ENCODE results near the gene SLIT2. TPM values are rescaled to one million over a fixed set of nuclear protein-coding genes. Genes with fewer than 3 reads are reported as not detected.
A peak's percentile ranks its signal among the peaks of the same experiment; 100 is the strongest.

Gene SLIT2
- total and polyA plus RNA-seq, 8 donors: 2.1 to 57.3 (median 5.2) TPM

DNA sequence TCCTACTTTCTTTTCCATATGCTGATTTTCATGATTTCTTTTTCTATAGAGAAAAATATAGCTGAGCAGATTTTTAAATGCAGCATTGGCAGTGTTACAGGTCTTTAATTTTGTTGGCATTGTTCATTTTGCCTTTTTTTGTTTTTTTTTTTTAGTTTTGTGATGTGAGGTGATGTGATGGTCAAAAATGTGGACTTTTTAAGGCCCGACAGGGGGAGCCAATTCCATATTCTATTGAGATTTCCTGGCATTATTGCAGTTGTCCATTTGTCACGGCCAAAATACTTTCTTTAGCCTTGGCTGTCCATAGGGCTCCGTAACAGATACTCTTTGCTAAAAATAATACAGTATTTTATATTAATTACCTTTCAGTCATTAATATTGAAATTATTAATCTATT lies 47.8 kb downstream of the SLIT2 start:
- TF ChIP-seq POLR2A (IDR thresholded peaks at IDR 0.05) (no peak), POLR2AphosphoS5 (IDR thresholded peaks at IDR 0.05) (no peak), EP300 (IDR thresholded peaks at IDR 0.05) (no peak)
- TF ChIP-seq, protein P1, sequence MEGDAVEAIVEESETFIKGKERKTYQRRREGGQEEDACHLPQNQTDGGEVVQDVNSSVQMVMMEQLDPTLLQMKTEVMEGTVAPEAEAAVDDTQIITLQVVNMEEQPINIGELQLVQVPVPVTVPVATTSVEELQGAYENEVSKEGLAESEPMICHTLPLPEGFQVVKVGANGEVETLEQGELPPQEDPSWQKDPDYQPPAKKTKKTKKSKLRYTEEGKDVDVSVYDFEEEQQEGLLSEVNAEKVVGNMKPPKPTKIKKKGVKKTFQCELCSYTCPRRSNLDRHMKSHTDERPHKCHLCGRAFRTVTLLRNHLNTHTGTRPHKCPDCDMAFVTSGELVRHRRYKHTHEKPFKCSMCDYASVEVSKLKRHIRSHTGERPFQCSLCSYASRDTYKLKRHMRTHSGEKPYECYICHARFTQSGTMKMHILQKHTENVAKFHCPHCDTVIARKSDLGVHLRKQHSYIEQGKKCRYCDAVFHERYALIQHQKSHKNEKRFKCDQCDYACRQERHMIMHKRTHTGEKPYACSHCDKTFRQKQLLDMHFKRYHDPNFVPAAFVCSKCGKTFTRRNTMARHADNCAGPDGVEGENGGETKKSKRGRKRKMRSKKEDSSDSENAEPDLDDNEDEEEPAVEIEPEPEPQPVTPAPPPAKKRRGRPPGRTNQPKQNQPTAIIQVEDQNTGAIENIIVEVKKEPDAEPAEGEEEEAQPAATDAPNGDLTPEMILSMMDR (IDR thresholded peaks at IDR 0.05): no peak
- intact Hi-C loops (cut with DNase I; ENCODE audit: low total_unique reads): no loop called here
- 42 to 58% (median 50%) methylated on average over 3 of the region's 3 CpGs for WGBS, 5 donors

GRCh38 chr4:20301161-20301560 lies 49.5 kb downstream of the SLIT2 start:
- TF ChIP-seq POLR2A (IDR thresholded peaks at IDR 0.05) (no peak), EP300 (IDR thresholded peaks at IDR 0.05) (no peak)
- TF ChIP-seq, protein P1 (IDR thresholded peaks at IDR 0.05): no peak
- Histone ChIP-seq H3K9me3 (no peaks in the 10 kb centered on the region), H3K4me3 (no peak overlapping the region), H3K36me3 (no peaks in the 10 kb centered on the region), H3K4me1 (peaks cover 0 to 6% (median 0%) of the 10 kb centered on the region in 4 donors), H3K27ac (no peak overlapping the region), H3K27me3 (no peaks in the 10 kb centered on the region)
- no peak for DNase-seq
- 44 to 68% (median 54%) methylated on average over 2 of the region's 2 CpGs for WGBS, 5 donors
- intact Hi-C loops (cut with DNase I; ENCODE audit: low total_unique reads): no loop called here

More for the DNA sequence above, 47.8 kb downstream of the SLIT2 start:
- Histone ChIP-seq H3K4me3 (no peak overlapping the region), H3K9me3 (no peaks in the 10 kb centered on the region), H3K4me1 (peaks cover 0 to 6% (median 0%) of the 10 kb centered on the region in 4 donors), H3K27ac (no peak overlapping the region), H3K36me3 (no peaks in the 10 kb centered on the region), H3K27me3 (no peaks in the 10 kb centered on the region)
- DNase-seq: peak in 1 of 2 donors; percentile 43
